ENCODE data around the gene NR2C2.

DNA sequence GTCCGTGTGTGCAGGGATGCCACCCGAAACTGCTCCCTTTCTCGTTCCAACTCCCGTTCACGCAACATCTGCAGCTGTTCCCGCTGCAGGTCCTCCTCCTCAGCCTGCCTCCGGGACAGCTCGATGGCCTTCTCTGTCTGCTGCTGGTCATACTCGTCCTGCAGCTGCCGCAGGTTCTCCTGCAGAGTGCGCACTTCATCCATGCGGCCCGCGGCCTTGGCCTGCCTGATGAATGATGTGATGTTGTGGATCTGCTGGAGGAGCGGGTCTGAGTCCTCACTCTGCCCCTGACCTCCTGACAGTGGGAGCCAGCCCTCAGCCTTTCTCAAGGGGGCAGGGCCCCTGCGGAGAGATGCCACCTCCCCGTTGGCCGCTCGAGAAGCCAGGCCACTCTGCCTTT is 127.1 kb downstream of the NR2C2 start:
- TF ChIP-seq, protein P1, sequence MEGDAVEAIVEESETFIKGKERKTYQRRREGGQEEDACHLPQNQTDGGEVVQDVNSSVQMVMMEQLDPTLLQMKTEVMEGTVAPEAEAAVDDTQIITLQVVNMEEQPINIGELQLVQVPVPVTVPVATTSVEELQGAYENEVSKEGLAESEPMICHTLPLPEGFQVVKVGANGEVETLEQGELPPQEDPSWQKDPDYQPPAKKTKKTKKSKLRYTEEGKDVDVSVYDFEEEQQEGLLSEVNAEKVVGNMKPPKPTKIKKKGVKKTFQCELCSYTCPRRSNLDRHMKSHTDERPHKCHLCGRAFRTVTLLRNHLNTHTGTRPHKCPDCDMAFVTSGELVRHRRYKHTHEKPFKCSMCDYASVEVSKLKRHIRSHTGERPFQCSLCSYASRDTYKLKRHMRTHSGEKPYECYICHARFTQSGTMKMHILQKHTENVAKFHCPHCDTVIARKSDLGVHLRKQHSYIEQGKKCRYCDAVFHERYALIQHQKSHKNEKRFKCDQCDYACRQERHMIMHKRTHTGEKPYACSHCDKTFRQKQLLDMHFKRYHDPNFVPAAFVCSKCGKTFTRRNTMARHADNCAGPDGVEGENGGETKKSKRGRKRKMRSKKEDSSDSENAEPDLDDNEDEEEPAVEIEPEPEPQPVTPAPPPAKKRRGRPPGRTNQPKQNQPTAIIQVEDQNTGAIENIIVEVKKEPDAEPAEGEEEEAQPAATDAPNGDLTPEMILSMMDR (IDR thresholded peaks at IDR 0.05): no peak
- no peak for TF ChIP-seq POLR2A (IDR thresholded peaks at IDR 0.05)
